Measurements from ENCODE around the gene PRF1.

Gene PRF1

DNA sequence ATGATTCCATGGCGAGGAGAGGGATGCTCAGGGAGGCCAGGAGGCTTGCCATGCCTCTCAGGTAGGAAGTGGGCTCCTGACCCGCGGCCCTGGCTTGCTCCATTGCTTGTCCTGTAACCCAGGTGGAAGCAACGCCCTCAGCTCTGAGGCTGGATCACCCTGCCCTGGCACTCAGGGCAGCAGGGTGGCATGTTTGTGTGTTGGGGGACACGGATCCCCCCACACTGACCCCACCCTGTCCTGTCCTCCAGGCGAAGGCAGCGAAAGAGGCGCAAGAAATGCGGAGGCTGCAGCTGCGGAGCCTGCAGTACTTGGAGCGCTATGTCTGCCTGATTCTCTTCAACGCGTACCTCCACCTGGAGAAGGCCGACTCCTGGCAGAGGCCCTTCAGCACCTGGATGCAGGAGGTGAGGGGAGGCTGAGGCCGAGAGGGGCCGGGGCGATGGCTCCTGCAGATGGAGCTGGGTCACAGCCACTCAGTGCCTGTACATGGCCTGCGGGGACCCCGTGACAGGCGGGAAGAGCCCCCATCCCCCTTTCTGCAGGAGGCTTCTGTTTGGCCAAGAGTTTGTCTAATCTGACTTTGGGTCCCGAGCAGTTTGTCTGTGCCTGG, 38.3 kb downstream of the PRF1 start:
- TF ChIP-seq CTCF (IDR thresholded peaks at IDR 0.05; ENCODE audit: low read depth, low read length): no peak
- no peak overlapping the region for H3K4me3 ChIP-seq (ENCODE audit: low read depth, low read length)

DNA sequence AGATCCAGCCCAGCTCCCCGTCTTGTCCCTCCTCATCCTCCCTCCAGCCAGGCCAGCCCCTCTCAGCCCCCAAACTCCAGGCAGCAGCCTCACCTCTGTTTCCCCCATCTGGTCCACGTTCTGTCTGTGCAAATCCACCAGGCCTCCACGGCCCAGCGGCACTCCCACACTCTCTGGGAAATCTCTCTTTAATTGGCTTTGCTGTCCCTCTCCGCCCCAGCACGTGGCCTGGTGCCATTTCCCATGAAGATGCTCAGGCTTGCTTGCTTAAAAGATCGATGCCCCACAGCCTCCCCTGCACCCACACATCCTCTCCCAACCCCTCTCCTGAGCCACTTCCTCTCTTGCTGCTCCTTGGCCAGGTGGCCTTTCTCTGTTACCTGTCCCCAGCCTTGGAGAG, 39.3 kb downstream of the PRF1 start:
- no peak overlapping the region for H3K4me3 ChIP-seq (ENCODE audit: low read depth, low read length)
- no peak for TF ChIP-seq CTCF (IDR thresholded peaks at IDR 0.05; ENCODE audit: low read depth, low read length)

DNA sequence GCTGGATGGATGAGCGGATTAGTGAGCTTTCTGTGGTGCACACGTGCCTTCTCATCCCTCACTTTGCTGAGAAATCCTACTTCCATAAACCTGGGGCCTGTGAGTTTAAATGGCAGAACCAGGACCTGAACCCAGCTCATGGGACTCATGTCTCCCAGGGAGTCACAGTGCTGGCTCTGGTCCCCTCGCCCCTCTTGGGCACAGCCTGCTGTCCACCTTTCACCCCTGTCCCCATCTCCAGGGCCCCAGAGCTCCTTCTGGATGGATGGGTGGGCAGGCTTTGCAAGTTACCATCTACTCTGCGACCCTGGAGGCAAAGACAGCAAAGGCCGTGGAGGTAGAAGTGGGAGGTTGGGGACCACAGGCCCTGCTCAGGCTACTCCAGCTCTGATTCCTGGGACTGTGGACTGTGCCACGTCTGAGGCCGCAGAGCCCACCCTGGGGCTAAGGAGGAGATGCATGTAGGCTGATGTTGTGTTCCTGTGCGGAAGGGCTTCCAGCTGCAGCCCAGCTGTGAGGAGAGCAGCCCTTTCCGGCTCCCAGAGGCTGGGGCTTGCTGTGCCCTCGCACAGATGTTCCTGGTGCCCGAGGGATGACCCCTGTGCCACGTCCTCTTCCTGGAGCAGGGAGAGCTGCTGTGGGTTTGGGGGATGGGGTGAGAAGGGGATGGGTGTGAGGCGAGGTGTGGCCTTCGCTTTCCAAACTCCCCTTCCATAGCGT, 40.3 kb downstream of the PRF1 start:
- TF ChIP-seq CTCF (IDR thresholded peaks at IDR 0.05; ENCODE audit: low read depth, low read length): no peak

GRCh38 chr10:70561558-70561957, 41.0 kb downstream of the PRF1 start:
- H3K4me3 ChIP-seq (ENCODE audit: low read depth, low read length): no peak overlapping the region
- no peak for TF ChIP-seq CTCF (IDR thresholded peaks at IDR 0.05; ENCODE audit: low read depth, low read length)

More for the DNA sequence above, 40.3 kb downstream of the PRF1 start:
- H3K4me3 ChIP-seq (ENCODE audit: low read depth, low read length): no peak overlapping the region

DNA sequence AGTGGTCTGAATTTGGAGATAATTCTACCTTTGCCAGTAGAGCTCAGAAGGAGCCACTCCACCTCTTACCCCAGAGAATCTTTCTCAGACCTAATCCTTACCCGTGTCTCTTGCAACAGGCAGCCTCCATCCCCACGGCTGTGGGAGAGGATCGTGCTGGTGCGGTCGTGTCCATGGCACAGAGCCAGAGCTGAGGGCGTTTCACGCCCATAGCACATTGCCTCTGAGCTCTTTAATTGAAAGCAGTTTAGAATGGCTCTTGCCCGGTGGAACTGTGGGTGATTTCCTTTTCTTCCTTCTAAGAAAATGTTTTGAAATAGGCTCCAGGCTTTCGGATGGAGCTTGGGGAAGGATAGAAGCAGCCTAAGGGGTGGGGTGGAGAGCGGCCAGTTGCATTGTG, 41.5 kb downstream of the PRF1 start:
- no peak for TF ChIP-seq CTCF (IDR thresholded peaks at IDR 0.05; ENCODE audit: low read depth, low read length)
- no peak overlapping the region for H3K4me3 ChIP-seq (ENCODE audit: low read depth, low read length)

DNA sequence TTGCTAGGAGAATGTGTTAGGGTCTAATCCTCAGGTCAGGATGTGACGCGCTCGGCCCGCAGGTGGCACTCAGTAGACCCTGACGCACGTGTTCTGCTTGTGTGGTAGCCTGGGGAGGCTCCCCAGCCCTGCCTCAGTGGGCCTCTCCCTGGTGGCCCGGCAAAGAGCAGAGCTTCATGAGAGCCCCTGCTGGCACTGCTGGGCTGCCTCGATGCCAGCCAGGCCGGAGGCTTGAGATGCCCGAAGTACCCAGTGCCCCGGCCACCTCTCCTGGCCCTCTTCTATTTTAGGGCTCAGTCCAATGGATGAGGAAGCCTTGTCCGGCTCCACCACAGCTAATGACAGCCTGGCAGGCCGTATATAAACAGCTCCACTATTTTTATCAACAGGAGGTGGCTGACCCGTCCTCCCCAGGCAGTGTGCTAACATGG, 42.0 kb downstream of the PRF1 start:
- no peak for TF ChIP-seq CTCF (IDR thresholded peaks at IDR 0.05; ENCODE audit: low read depth, low read length)
- no peak overlapping the region for H3K4me3 ChIP-seq (ENCODE audit: low read depth, low read length)

GRCh38 chr10:70559861-70560260, 42.7 kb downstream of the PRF1 start:
- H3K4me3 ChIP-seq (ENCODE audit: low read depth, low read length): no peak overlapping the region
- no peak for TF ChIP-seq CTCF (IDR thresholded peaks at IDR 0.05; ENCODE audit: low read depth, low read length)
